Measurements from ENCODE around the gene DNMT3B.
"Not testable (repeated sequence)": the region's sequence is repeated elsewhere in the genome, so short reads cannot be mapped to it uniquely, and the experiment has no call there.

The DNMT3B gene

GRCh38 chr20:32761831-32762753 is at the start of gene DNMT3B:
DNMT3B (plus strand) TSS chr20:32762385; CDS start chr20:32780324, 17,939 bp downstream.
- DNase-seq (ENCODE audit: low read depth), result no peak

- DNase-seq (ENCODE audit: low read depth), result no peak
Measured at GRCh38 chr20:32718749-32719348, 43.3 kb upstream of the DNMT3B start.

GRCh38 chr20:32727683-32728082 is 34.5 kb upstream of the DNMT3B start:
- peak; percentile 83 for DNase-seq (ENCODE audit: low read depth)

- not testable (repeated sequence) for DNase-seq (ENCODE audit: low read depth)
Measured at GRCh38 chr20:32728435-32728834, 33.8 kb upstream of the DNMT3B start.

- not testable (repeated sequence) for DNase-seq (ENCODE audit: low read depth)
Measured at GRCh38 chr20:32729334-32729733, 32.9 kb upstream of the DNMT3B start.

- DNase-seq (ENCODE audit: low read depth), result no peak
Measured at GRCh38 chr20:32731882-32732266, 30.3 kb upstream of the DNMT3B start.

- peak; percentile 75 for DNase-seq (ENCODE audit: low read depth)
Measured at GRCh38 chr20:32737371-32738223, 24.6 kb upstream of the DNMT3B start.

GRCh38 chr20:32741151-32741550 is 21.0 kb upstream of the DNMT3B start:
- DNase-seq (ENCODE audit: low read depth), result no peak

GRCh38 chr20:32742322-32743236 is 19.6 kb upstream of the DNMT3B start:
- DNase-seq (ENCODE audit: low read depth), result no peak

- no peak for DNase-seq (ENCODE audit: low read depth)
Measured at GRCh38 chr20:32743237-32744112, 18.7 kb upstream of the DNMT3B start, which contains the start of gene COMMD7. COMMD7 (minus strand) TSS chr20:32743467; CDS start chr20:32743391, 76 bp downstream.

- DNase-seq (ENCODE audit: low read depth), result no peak
Measured at GRCh38 chr20:32749914-32750637, 12.1 kb upstream of the DNMT3B start.

GRCh38 chr20:32751293-32751692 is 10.9 kb upstream of the DNMT3B start:
- DNase-seq (ENCODE audit: low read depth), result no peak

- DNase-seq (ENCODE audit: low read depth), result no peak
Measured at GRCh38 chr20:32751702-32752457, 10.3 kb upstream of the DNMT3B start.

- DNase-seq (ENCODE audit: low read depth), result no peak
Measured at GRCh38 chr20:32752458-32753250, 9.5 kb upstream of the DNMT3B start.

GRCh38 chr20:32753731-32754130 is 8.5 kb upstream of the DNMT3B start:
- DNase-seq (ENCODE audit: low read depth), result no peak

- no peak for DNase-seq (ENCODE audit: low read depth)
Measured at GRCh38 chr20:32756156-32756555, 6.0 kb upstream of the DNMT3B start.

- DNase-seq (ENCODE audit: low read depth), result no peak
Measured at GRCh38 chr20:32761417-32761830, 761 bp upstream of the DNMT3B start.

- no peak for DNase-seq (ENCODE audit: low read depth)
Measured at GRCh38 chr20:32762754-32763201, 593 bp downstream of the DNMT3B start.
